Effector memory CD4-positive, alpha-beta T cell (primary cell): ENCODE results near the gene CCNG2.

ENCODE experiments used
- DNase-seq, 3 donors: peaks; one replicate each; pipeline ENCODE4 v3.0.0-alpha.2; 2020
- H3K27ac ChIP-seq: 2 replicates; pipeline ENCODE4 v1.7.0; 2013; ENCODE audit warnings: mild to moderate bottlenecking, low read length, moderate library complexity; ENCODE audit not compliant: insufficient read depth, poor library complexity, severe bottlenecking
- H3K27me3 ChIP-seq: replicated peaks from 2 replicates; pipeline ENCODE4 v1.7.0; 2013; ENCODE audit warnings: mild to moderate bottlenecking, low read length; ENCODE audit not compliant: insufficient read depth, control insufficient read depth, poor library complexity, severe bottlenecking
- H3K36me3 ChIP-seq: 2 replicates; pipeline ENCODE4 v1.7.0; 2013; ENCODE audit warnings: mild to moderate bottlenecking, low read length, moderate library complexity; ENCODE audit not compliant: control insufficient read depth, insufficient read depth
- H3K4me1 ChIP-seq: 2 replicates; pipeline ENCODE4 v1.7.0; 2013; ENCODE audit warnings: low read length, mild to moderate bottlenecking; ENCODE audit not compliant: control insufficient read depth, insufficient read depth, poor library complexity, severe bottlenecking
- H3K4me3 ChIP-seq: 2 replicates; pipeline ENCODE4 v1.7.0; 2013; ENCODE audit warnings: low read length, low read depth, mild to moderate bottlenecking; ENCODE audit not compliant: insufficient read depth, poor library complexity, severe bottlenecking
- H3K9me3 ChIP-seq: 2 replicates; pipeline ENCODE4 v1.7.0; 2013; ENCODE audit warnings: mild to moderate bottlenecking, low read length, moderate library complexity; ENCODE audit not compliant: control insufficient read depth

CCNG2 gene

DNA sequence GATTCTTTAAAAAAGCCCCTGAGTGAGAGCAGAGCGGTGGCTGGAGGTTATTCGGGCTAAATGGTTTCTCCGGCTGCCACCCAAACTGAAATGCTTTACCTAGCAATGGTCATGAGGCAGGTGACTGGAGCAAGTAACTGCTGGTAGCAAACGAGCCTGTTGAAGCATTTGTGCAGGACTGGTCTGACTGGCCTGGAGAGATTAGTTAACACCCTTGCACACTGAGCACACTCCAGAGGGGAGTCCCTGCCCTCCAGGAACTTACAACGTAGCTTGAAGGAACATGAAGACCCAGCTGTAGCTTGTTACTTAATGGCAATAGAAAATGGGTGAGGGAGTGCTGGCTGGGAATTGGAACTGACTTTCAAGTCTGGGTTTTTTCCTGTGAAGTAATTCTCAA is 40.4 kb downstream of the CCNG2 start:
- no peaks in the 10 kb centered on the region for H3K27me3 ChIP-seq

DNA sequence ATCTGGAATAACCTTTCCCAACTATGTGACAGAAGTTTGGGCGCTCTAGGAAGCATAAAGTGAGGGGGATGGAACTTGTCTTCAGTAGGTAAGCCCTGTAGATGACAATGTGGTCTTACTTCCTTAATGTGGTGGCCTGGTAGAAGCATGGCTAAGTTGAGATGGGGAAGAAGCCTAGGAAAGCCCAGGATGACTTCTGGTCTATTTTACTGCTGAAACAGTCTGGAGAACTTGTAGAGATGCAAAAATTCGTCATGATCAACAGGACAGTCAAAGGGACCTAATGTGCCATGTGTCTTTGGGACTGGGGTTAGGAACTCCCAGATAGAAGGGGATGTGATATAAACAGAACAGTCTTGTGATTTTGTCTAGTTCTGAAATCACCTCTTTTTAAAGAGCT is 40.8 kb downstream of the CCNG2 start:
- DNase-seq, result no peak
- Histone ChIP-seq H3K9me3 (no peaks in the 10 kb centered on the region), H3K4me1 (peaks cover 10% of the 10 kb centered on the region), H3K36me3 (no peaks in the 10 kb centered on the region), H3K4me3 (no peak overlapping the region), H3K27me3 (no peaks in the 10 kb centered on the region), H3K27ac (no peak overlapping the region)

More for the DNA sequence above, 40.4 kb downstream of the CCNG2 start:
- Histone ChIP-seq H3K27ac (no peak overlapping the region), H3K4me1 (peaks cover 10% of the 10 kb centered on the region), H3K9me3 (no peaks in the 10 kb centered on the region), H3K4me3 (no peak overlapping the region), H3K36me3 (no peaks in the 10 kb centered on the region)
- DNase-seq, result no peak

DNA sequence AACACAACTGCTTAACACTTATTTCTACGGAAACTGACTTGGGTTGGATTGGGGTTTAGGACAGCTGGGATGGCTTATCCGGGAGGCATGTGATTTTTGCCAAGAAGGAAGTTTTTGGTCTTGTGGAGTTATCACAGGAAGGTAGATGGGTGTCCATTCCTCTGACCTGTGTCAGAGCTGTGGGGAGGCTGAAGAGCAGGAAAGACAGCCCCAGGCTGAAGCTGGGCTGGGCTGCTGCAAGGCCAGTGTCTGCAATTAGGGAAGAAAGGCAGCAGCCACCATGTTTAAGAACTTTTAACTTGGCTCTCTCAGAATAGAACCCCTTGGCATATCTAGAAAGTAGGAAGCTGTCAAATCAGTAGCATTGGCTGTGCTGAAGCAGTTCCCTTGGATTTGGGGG is 42.3 kb downstream of the CCNG2 start:
- DNase-seq, result no peak
- H3K27me3 ChIP-seq, result no peaks in the 10 kb centered on the region
- H3K4me1 ChIP-seq, result no peaks in the 10 kb centered on the region
- H3K4me3 ChIP-seq, result no peak overlapping the region
- no peak overlapping the region for H3K27ac ChIP-seq
- H3K36me3 ChIP-seq, result no peaks in the 10 kb centered on the region
- H3K9me3 ChIP-seq, result no peaks in the 10 kb centered on the region

DNA sequence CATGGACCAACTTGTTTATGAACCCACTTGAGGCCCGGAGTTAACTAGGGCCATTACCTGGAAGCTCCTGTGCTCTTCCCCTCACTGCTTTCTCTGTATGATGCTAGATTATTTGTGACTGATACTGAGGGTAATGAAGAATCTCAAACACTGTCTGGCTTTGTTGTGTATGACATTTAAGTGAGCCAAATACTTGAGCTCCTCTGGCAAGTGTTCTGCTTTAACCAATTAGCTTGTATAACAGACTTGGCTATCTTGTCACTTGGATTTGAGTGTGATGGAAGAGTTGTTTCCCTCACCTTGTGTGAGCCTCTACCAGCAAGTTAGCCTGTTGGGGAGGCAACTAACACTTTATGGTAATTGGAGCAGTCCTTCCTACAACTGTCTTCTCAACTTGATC is 42.7 kb downstream of the CCNG2 start:
- Histone ChIP-seq H3K4me3 (no peak overlapping the region), H3K27me3 (no peaks in the 10 kb centered on the region), H3K4me1 (no peaks in the 10 kb centered on the region), H3K36me3 (no peaks in the 10 kb centered on the region), H3K9me3 (no peaks in the 10 kb centered on the region), H3K27ac (no peak overlapping the region)
- no peak for DNase-seq

DNA sequence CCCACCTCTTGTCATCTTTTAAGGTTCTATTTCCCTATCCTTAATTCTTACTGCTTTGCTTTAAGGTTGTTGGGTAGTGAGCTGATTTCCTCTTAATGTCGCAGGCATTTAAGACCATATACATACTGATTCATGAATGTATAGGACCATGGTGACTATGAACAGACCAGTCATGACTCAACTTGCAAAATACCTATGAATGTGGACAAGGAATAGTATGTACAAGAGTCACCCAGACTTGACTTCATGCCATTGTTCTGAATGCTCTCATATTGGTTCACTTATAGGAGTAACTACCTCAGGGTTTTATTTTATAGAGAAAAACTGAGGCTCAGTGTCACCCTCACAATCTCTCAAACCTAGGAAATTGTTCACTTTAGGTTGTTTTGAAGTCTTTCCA is 44.3 kb downstream of the CCNG2 start:
- Histone ChIP-seq H3K9me3 (no peaks in the 10 kb centered on the region), H3K36me3 (no peaks in the 10 kb centered on the region), H3K27me3 (no peaks in the 10 kb centered on the region), H3K4me1 (no peaks in the 10 kb centered on the region), H3K4me3 (no peak overlapping the region), H3K27ac (no peak overlapping the region)
- no peak for DNase-seq

DNA sequence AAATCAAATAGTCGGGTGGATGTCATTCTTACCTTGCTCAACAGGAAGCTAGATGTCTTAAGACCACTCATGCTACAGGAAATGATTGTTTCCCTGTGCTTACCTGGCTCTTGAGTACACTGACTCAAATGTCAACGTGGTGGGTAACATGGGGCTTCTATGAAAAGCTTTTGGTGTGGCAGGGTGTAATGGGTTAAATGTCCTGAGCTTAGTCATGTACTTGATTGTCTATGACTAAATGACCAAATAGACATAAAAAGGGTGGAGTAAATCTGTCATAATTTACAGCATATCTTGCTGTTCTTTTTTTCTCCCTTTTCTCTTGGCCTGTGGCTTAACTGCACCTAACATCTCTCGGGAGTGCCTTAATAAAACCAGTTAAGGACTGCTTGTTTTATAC is 44.9 kb downstream of the CCNG2 start:
- no peak for DNase-seq
- H3K27me3 ChIP-seq, result no peaks in the 10 kb centered on the region
- no peaks in the 10 kb centered on the region for H3K36me3 ChIP-seq
- H3K27ac ChIP-seq, result no peak overlapping the region
- no peak overlapping the region for H3K4me3 ChIP-seq
- H3K9me3 ChIP-seq, result no peaks in the 10 kb centered on the region
- no peaks in the 10 kb centered on the region for H3K4me1 ChIP-seq

DNA sequence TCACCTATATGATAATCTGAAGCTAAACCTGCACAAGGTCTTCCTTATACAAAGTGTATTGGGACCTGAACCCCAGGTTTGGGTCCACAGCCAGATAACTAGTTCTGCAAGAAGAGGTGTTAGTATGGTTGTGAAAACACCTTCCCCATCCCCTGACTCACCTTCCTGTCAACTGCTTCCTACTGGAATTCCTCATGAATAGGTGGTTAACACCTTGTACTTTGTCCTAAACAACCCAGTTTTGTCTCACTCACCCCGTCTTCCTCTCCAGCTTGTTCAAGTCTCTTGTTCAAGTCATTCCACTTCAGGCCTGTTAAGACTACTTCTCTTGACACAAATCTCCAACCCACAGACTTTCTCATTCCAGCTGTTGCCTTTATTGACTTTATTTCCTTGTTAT is 45.5 kb downstream of the CCNG2 start:
- Histone ChIP-seq H3K4me3 (no peak overlapping the region), H3K27me3 (no peaks in the 10 kb centered on the region), H3K27ac (no peak overlapping the region), H3K4me1 (no peaks in the 10 kb centered on the region), H3K36me3 (no peaks in the 10 kb centered on the region), H3K9me3 (no peaks in the 10 kb centered on the region)
- no peak for DNase-seq

DNA sequence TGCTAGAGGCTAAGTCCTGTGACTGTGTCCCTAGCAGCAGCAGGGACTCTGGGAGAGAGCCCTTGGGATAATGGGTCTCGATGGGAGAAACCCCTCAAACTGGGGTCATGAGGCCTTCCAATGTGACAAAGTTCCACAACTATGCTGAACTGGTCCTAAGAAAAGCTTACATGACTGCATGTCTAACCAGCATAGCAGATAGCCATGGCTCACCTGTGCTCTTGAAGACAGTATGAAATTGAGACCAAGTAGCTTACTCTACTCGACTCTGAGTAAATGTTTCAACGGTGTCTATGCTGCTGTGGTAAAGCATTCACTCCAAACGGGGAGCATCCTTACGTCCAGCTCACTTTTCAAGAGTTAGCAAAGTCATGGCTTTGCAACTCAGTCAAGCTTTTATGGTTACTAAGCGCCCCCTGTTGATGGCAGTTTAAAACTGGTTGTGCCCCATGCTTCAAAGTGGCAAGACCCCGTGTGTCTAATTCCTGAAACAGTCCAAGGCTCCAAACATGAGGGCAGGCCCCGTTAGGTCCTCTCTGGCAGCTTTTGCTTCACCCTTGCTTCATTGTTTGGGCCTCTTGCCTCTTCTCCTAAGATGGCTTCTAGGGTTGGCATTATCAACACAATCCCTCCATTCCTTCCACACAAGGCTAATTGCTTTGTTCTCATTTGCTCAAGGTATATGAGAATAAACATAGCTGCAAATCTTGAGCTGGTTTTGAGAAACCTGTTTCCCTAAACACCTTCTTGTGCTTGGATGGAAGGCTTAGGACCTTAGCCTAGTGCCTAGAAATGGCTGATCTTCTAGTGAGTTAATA is 46.6 kb downstream of the CCNG2 start:
- Histone ChIP-seq H3K4me3 (no peak overlapping the region), H3K4me1 (no peaks in the 10 kb centered on the region), H3K9me3 (no peaks in the 10 kb centered on the region), H3K27me3 (no peaks in the 10 kb centered on the region), H3K27ac (no peak overlapping the region), H3K36me3 (no peaks in the 10 kb centered on the region)
- DNase-seq, result peak; percentile 15 to 58 (median 36)

DNA sequence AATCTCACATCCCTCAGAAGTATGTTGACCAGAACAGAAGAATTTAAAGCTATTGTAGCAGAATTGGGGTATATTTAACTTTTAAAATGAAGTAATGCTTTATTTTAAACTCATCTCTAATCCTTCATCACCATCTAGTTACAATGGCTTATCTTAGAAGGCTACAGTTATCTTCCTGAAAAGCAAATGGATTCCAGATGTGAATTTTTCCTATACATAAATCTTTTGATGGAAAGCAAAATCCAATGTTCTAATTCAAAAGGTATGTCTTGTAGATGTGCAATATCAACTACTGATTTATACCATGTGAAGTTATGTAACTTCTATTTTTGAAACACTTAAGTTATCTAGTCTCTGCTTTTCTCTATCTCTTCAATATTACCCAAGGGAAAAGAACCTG is 47.6 kb downstream of the CCNG2 start:
- Histone ChIP-seq H3K4me3 (no peak overlapping the region), H3K27ac (no peak overlapping the region), H3K9me3 (no peaks in the 10 kb centered on the region), H3K4me1 (no peaks in the 10 kb centered on the region), H3K36me3 (no peaks in the 10 kb centered on the region), H3K27me3 (no peaks in the 10 kb centered on the region)
- no peak for DNase-seq

DNA sequence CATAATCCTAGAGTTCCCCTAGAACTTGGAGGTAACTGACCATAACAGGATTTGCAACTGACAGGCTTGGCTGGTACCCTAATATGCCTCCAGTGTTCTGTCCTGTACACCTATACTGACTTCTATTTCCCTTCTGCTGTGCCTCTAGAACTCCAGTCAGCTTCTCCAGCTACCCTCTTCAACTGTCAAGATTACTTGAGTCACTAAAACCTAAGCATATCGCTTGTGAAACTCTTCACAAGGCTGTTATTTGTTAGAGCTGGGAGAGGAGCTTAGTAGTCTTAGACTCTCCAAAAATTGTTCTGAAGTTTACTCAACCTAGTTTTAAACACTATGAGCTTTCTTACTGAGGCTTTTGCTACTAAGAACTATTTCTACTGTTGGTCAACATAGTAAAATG is 52.0 kb downstream of the CCNG2 start:
- H3K9me3 ChIP-seq, result no peaks in the 10 kb centered on the region
- no peaks in the 10 kb centered on the region for H3K36me3 ChIP-seq
- no peak for DNase-seq
- H3K4me3 ChIP-seq, result no peak overlapping the region
- H3K4me1 ChIP-seq, result no peaks in the 10 kb centered on the region
- H3K27me3 ChIP-seq, result no peaks in the 10 kb centered on the region
- no peak overlapping the region for H3K27ac ChIP-seq
